SK-N-SH (cell line): ENCODE measurements around the gene NAE1. TPM values are rescaled to one million over a fixed set of nuclear protein-coding genes. Genes with fewer than 3 reads are reported as not detected.
A peak's percentile ranks its signal among the peaks of the same experiment; 100 is the strongest.

Experiments
- CTCF ChIA-PET: fragments of 300-600, 350-600 bp; formaldehyde crosslinking; extraction: SDS; loops from one replicate; lab custom pipeline; 2021; lab: Yijun Ruan, JAX
- POLR2A ChIA-PET: fragments of 350-600 bp; sonication (Branson Sonifier 250); formaldehyde crosslinking; extraction: SDS; loops from one replicate; lab custom pipeline; 2020; ENCODE audit warnings: antibody characterized with exemption, inconsistent platforms; lab: Yijun Ruan, JAX
- DNase-seq: peaks from one replicate; pipeline ENCODE4 v3.0.0; 2012
- H2AFZ ChIP-seq: fragments of 200-600 bp; sonication (generic); 2 replicates; pipeline ENCODE4 v1.8.1; 2016; ENCODE audit warnings: antibody characterized with exemption, mild to moderate bottlenecking, low read depth
- H3F3A ChIP-seq: fragments of 200-600 bp; sonication (generic); replicated peaks from 2 replicates; pipeline ENCODE3; 2016; ENCODE audit warnings: antibody characterized with exemption, mild to moderate bottlenecking; ENCODE audit not compliant: insufficient read depth
- H3K27ac ChIP-seq, 2 experiments: fragments of 200-500 bp in 1 of 2; fragments of 200-600 bp in 1 of 2; sonication (Bioruptor generic) in 1 of 2; sonication (generic), shearing (Covaris generic) in 1 of 2; 2 replicates each; pipeline versions ENCODE4 v1.5.1 to v1.6.1; 2014 to 2016; ENCODE audit warnings: low read depth in 2 of 2, inconsistent platforms in 1 of 2, low read length in 1 of 2, mild to moderate bottlenecking in 1 of 2, mixed read lengths in 1 of 2
- H3K27me3 ChIP-seq: fragments of 200-600 bp; sonication (generic), shearing (Covaris generic); 2 replicates; pipeline ENCODE4 v1.6.1; 2016; ENCODE audit warnings: mixed run types; ENCODE audit not compliant: insufficient read depth
- H3K36me3 ChIP-seq, 2 experiments: fragments of 200-500 bp in 1 of 2; fragments of 200-600 bp in 1 of 2; sonication (Bioruptor generic) in 1 of 2; sonication (generic) in 1 of 2; replicated peaks in 1 of 2; 2 replicates each; pipeline versions ENCODE3 to v1.5.1; 2014 to 2016; ENCODE audit warnings: low read length in 1 of 2, mild to moderate bottlenecking in 1 of 2; ENCODE audit not compliant: insufficient read depth in 2 of 2, control insufficient read depth in 1 of 2
- H3K4me1 ChIP-seq, 2 experiments: fragments of 200-500 bp in 1 of 2; fragments of 200-600 bp in 1 of 2; sonication (Bioruptor generic) in 1 of 2; sonication (generic), shearing (Covaris generic) in 1 of 2; 2 replicates each; pipeline versions ENCODE4 v1.5.1 to v1.6.1; 2014 to 2016; ENCODE audit warnings: low read depth in 1 of 2, low read length in 1 of 2, mixed run types in 1 of 2; ENCODE audit not compliant: insufficient read depth in 2 of 2, control insufficient read depth in 1 of 2
- H3K4me2 ChIP-seq: fragments of 200-600 bp; sonication (generic), shearing (Covaris generic); 2 replicates; pipeline ENCODE4 v1.6.1; 2017; ENCODE audit warnings: mixed run types
- H3K4me3 ChIP-seq, 2 experiments: fragments of 200-500 bp in 1 of 2; fragments of 200-600 bp in 1 of 2; sonication (Bioruptor generic) in 1 of 2; sonication (generic), shearing (Covaris generic) in 1 of 2; 2 replicates each; pipeline versions ENCODE4 v1.5.1 to v1.8.1; 2014 to 2016; ENCODE audit warnings: low read depth in 2 of 2, inconsistent platforms in 1 of 2, low read length in 1 of 2, mild to moderate bottlenecking in 1 of 2, mixed read lengths in 1 of 2, moderate library complexity in 1 of 2
- H3K79me2 ChIP-seq: fragments of 200-600 bp; sonication (generic); 2 replicates; pipeline ENCODE4 v1.8.1; 2017; ENCODE audit warnings: mild to moderate bottlenecking; ENCODE audit not compliant: insufficient read depth
- H3K9ac ChIP-seq: fragments of 200-600 bp; sonication (generic); 2 replicates; pipeline ENCODE4 v1.6.1; 2017; ENCODE audit warnings: mixed run types
- H3K9me2 ChIP-seq: fragments of 200-600 bp; sonication (generic); 2 replicates; pipeline ENCODE4 v1.6.1; 2017; ENCODE audit warnings: mixed run types
- H3K9me3 ChIP-seq: fragments of 200-600 bp; sonication (generic); 2 replicates; pipeline ENCODE4 v1.6.1; 2017; ENCODE audit warnings: mixed run types, mild to moderate bottlenecking, moderate library complexity
- H4K20me1 ChIP-seq: fragments of 200-600 bp; sonication (generic); 2 replicates; pipeline ENCODE4 v1.6.1; 2017; ENCODE audit warnings: mild to moderate bottlenecking, mixed run types; ENCODE audit not compliant: insufficient read depth
- CTCF ChIP-seq: fragments of 200-600 bp; sonication (generic); IDR thresholded peaks from 2 replicates; pipeline ENCODE4 v1.6.1; 2017; ENCODE audit warnings: antibody characterized with exemption, mild to moderate bottlenecking, moderate library complexity
- ELF1 ChIP-seq: IDR thresholded peaks from 2 replicates; pipeline ENCODE4 v1.4.0; 2012
- EP300 ChIP-seq, 2 experiments: IDR thresholded peaks; 2 replicates each; pipeline versions ENCODE4 v1.4.0 to v1.6.1; 2012; ENCODE audit warnings: borderline replicate concordance in 1 of 2, low read depth in 1 of 2, low read length in 1 of 2
- EZH2phosphoT487 ChIP-seq: fragments of 200-600 bp; sonication (generic); IDR thresholded peaks from 2 replicates; pipeline ENCODE4 v1.6.1; 2017; ENCODE audit warnings: low read depth, mixed run types, mild to moderate bottlenecking, antibody characterized with exemption, moderate library complexity, borderline replicate concordance
- FOSL2 ChIP-seq: IDR thresholded peaks from 2 replicates; pipeline ENCODE4 v1.4.0; 2012; ENCODE audit warnings: low read depth, mild to moderate bottlenecking, moderate library complexity, borderline replicate concordance
- FOXJ3 ChIP-seq: sonication (generic); formaldehyde crosslinking; IDR thresholded peaks from 2 replicates; pipeline ENCODE4 v1.5.1; 2020; ENCODE audit warnings: mild to moderate bottlenecking, missing genetic modification reagents
- FOXM1 ChIP-seq: IDR thresholded peaks from 2 replicates; pipeline ENCODE4 v1.4.0; 2012; ENCODE audit warnings: low read depth, mild to moderate bottlenecking
- GABPA ChIP-seq: IDR thresholded peaks from 2 replicates; pipeline ENCODE4 v1.4.0; 2012; ENCODE audit warnings: low read depth, mild to moderate bottlenecking
- JUND ChIP-seq: IDR thresholded peaks from 2 replicates; pipeline ENCODE4 v1.4.0; 2012
- MAX ChIP-seq: IDR thresholded peaks from 2 replicates; pipeline ENCODE4 v1.4.0; 2012; ENCODE audit warnings: low read depth
- MEF2A ChIP-seq: IDR thresholded peaks from 2 replicates; pipeline ENCODE4 v1.4.0; 2012; ENCODE audit warnings: low read depth, borderline replicate concordance
- MXI1 ChIP-seq: IDR thresholded peaks from 2 replicates; pipeline ENCODE4 v1.6.1; 2012; ENCODE audit warnings: mild to moderate bottlenecking, low read depth, low read length, improper control_type of control experiment
- NFIC ChIP-seq: IDR thresholded peaks from 2 replicates; pipeline ENCODE4 v1.4.0; 2012; ENCODE audit warnings: borderline replicate concordance
- PBX3 ChIP-seq: IDR thresholded peaks from 2 replicates; pipeline ENCODE4; 2012
- RCOR1 ChIP-seq: fragments of 150-350 bp; IDR thresholded peaks from 2 replicates; pipeline ENCODE4 v1.6.1; 2017; ENCODE audit warnings: antibody characterized with exemption, low read length
- RFX5 ChIP-seq: IDR thresholded peaks from 2 replicates; pipeline ENCODE4 v1.6.1; 2012; ENCODE audit warnings: mild to moderate bottlenecking, improper control_type of control experiment, low read length
- RXRA ChIP-seq: IDR thresholded peaks from 2 replicates; pipeline ENCODE4 v1.4.0; 2012; ENCODE audit warnings: low read depth, mild to moderate bottlenecking, borderline replicate concordance
- SIN3A ChIP-seq: IDR thresholded peaks from 2 replicates; pipeline ENCODE4 v1.6.1; 2012; ENCODE audit warnings: low read depth, mild to moderate bottlenecking, low read length, moderate library complexity, borderline replicate concordance
- TAF1 ChIP-seq: IDR thresholded peaks from 2 replicates; pipeline ENCODE4 v1.6.1; 2012; ENCODE audit warnings: low read depth, mild to moderate bottlenecking, low read length, moderate library complexity, borderline replicate concordance
- TCF12 ChIP-seq: IDR thresholded peaks from 2 replicates; pipeline ENCODE4 v1.4.0; 2012
- TEAD4 ChIP-seq: IDR thresholded peaks from 2 replicates; pipeline ENCODE4 v1.4.0; 2012; ENCODE audit warnings: mild to moderate bottlenecking, borderline replicate concordance; ENCODE audit not compliant: insufficient read depth
- USF2 ChIP-seq: fragments of 150-350 bp; IDR thresholded peaks from 2 replicates; pipeline ENCODE4 v1.6.1; 2017; ENCODE audit warnings: antibody characterized with exemption, low read length, low read depth, borderline replicate concordance
- YY1 ChIP-seq: IDR thresholded peaks from 2 replicates; pipeline ENCODE4 v1.4.0; 2012; ENCODE audit warnings: low read depth, mild to moderate bottlenecking
- ZBTB33 ChIP-seq: IDR thresholded peaks from 2 replicates; pipeline ENCODE4 v1.4.0; 2012; ENCODE audit warnings: low read depth, borderline replicate concordance
- WGBS: methylation state at CpG from one replicate; pipeline ENCODE4 v1.1.6; 2017; ENCODE audit warnings: low lambda C conversion rate; 5-methylcytosine and 5-hydroxymethylcytosine counted together
- polyA plus RNA-seq, 3 experiments: library from polyadenylated mRNA; depleted of rRNA; stranded (reverse); fragments of >200 nt; gene quantifications; 2 replicates each; pipeline ENCODE4 v1.2.3, GENCODE V29; 2012

Gene NAE1
- polyA plus RNA-seq, 1 of the 3 experiments (the other 2 are of a cell fraction), result 33.8 TPM

GRCh38 chr16:66845791-66846221 lies 15.0 kb upstream of the NAE1 start:
- no peak for DNase-seq
- no peak overlapping the region for H3K4me3 ChIP-seq
- WGBS, result 63% methylated on average over 8 of the region's 9 CpGs
- H3K36me3 ChIP-seq, result no peaks in the 10 kb centered on the region
- CTCF ChIA-PET, result interaction anchor here (0.6 to 10.1 kb wide), 7 partner anchors 11 to 195 kb away, joined by 3 to 82 read pairs (median 4); partner anchors contain the start of gene NAE1
- H3K9me2 ChIP-seq, result no peaks in the 10 kb centered on the region
- H2AFZ ChIP-seq, result no peak overlapping the region
- H3K27me3 ChIP-seq, result peaks cover 15% of the 10 kb centered on the region; the same call in 1 of the 2 replicates
- no peaks in the 10 kb centered on the region for H3K79me2 ChIP-seq
- no peak for TF ChIP-seq TAF1
- no peak for TF ChIP-seq MXI1
- TF ChIP-seq TCF12, result no peak
- no peak for TF ChIP-seq JUND
- no peak for TF ChIP-seq SIN3A
- no peak for TF ChIP-seq FOXJ3
- no peak for TF ChIP-seq TEAD4
- no peak for TF ChIP-seq ELF1
- no peak for TF ChIP-seq RFX5
- no peak overlapping the region for H3K9ac ChIP-seq
- no peak overlapping the region for H3K4me2 ChIP-seq
- peaks cover 0 to 8% of the 10 kb centered on the region in 2 experiments; a peak in 1 of 4 replicates for H3K4me1 ChIP-seq
- H4K20me1 ChIP-seq, result no peaks in the 10 kb centered on the region
- no peaks in the 10 kb centered on the region for H3F3A ChIP-seq
- H3K27ac ChIP-seq, result no peak overlapping the region
- H3K9me3 ChIP-seq, result no peaks in the 10 kb centered on the region
- POLR2A ChIA-PET, result no interaction called here

- ChIA-PET POLR2A (no interaction called here), CTCF (interaction anchor here (1.1 to 10.1 kb wide), 5 partner anchors 11 to 45 kb away, joined by 3 to 82 read pairs (median 5); partner anchors contain the start of gene NAE1)
- Histone ChIP-seq H3F3A (no peaks in the 10 kb centered on the region), H3K4me3 (peak overlapping the region; percentile 47 to 53), H3K9ac (no peak overlapping the region), H4K20me1 (no peaks in the 10 kb centered on the region), H3K27me3 (peaks cover 15% of the 10 kb centered on the region; the same call in 1 of the 2 replicates), H3K9me3 (no peaks in the 10 kb centered on the region), H3K79me2 (no peaks in the 10 kb centered on the region), H3K4me1 (peaks cover 0 to 8% of the 10 kb centered on the region in 2 experiments; a peak in 1 of 4 replicates), H3K4me2 (peak overlapping the region; percentile 92), H3K27ac (no peak overlapping the region), H2AFZ (no peak overlapping the region), H3K36me3 (no peaks in the 10 kb centered on the region), H3K9me2 (no peaks in the 10 kb centered on the region)
- no peak for TF ChIP-seq TEAD4
- no peak for TF ChIP-seq EP300 (IDR thresholded peaks at IDR 0.05; ENCODE audit: borderline replicate concordance in 1 of 2, low read depth in 1 of 2, low read length in 1 of 2)
- no peak for TF ChIP-seq FOXM1
- TF ChIP-seq MAX, result no peak
- no peak for TF ChIP-seq RCOR1
- TF ChIP-seq MEF2A, result no peak
- no peak for TF ChIP-seq EZH2phosphoT487
- TF ChIP-seq JUND, result no peak
- no peak for TF ChIP-seq RXRA
- no peak for TF ChIP-seq NFIC
- no peak for TF ChIP-seq GABPA
- no peak for TF ChIP-seq YY1
- TF ChIP-seq FOSL2, result no peak
- no peak for TF ChIP-seq FOXJ3
- no peak for TF ChIP-seq ZBTB33
- TF ChIP-seq PBX3, result no peak
- no peak for TF ChIP-seq TAF1
- TF ChIP-seq USF2, result no peak
- no peak for TF ChIP-seq CTCF
- no peak for TF ChIP-seq TCF12
- 19% methylated on average over 9 of the region's 10 CpGs for WGBS
- no peak for DNase-seq
These were observed 14.3 kb upstream of the NAE1 start for GRCh38 chr16:66845080-66845410.
